CD4-positive, CD25-positive, alpha-beta regulatory T cell (primary cell): ENCODE data around the gene DIAPH2. TPM values are rescaled to one million over a fixed set of nuclear protein-coding genes. Genes with fewer than 3 reads are reported as not detected.

Experiments
- ATAC-seq, 2 donors: fragments of 150-1000 bp; cut with Tn5 transposase; one replicate each; pipeline ENCODE4 v1.10.0; 2021; ENCODE audit warnings: low read depth in 2 of 2, moderate number of reproducible peaks in 2 of 2, moderate library complexity in 1 of 2
- DNase-seq, 3 donors: peaks; one replicate each; pipeline versions ENCODE4 v3.0.0 to v3.0.0-alpha.2; 2012 to 2022; ENCODE audit warnings: mixed read lengths in 1 of 3
- H3K27ac ChIP-seq: one replicate; pipeline ENCODE4 v1.7.0; 2013; ENCODE audit warnings: mild to moderate bottlenecking, low read length; ENCODE audit not compliant: insufficient read depth, poor library complexity, severe bottlenecking
- H3K27me3 ChIP-seq: one replicate; pipeline ENCODE4 v1.7.0; 2013; ENCODE audit warnings: low read length; ENCODE audit not compliant: control insufficient read depth, insufficient read depth
- H3K36me3 ChIP-seq: one replicate; pipeline ENCODE4 v1.7.0; 2013; ENCODE audit warnings: mild to moderate bottlenecking, low read length, moderate library complexity; ENCODE audit not compliant: control insufficient read depth, insufficient read depth
- H3K4me1 ChIP-seq: 2 replicates; pipeline ENCODE4 v1.7.0; 2013; ENCODE audit warnings: mild to moderate bottlenecking, low read length; ENCODE audit not compliant: insufficient read depth, control insufficient read depth, poor library complexity, severe bottlenecking
- H3K4me3 ChIP-seq: one replicate; pipeline ENCODE4 v1.7.0; 2013; ENCODE audit warnings: low read depth, mild to moderate bottlenecking, low read length, moderate library complexity
- H3K9me3 ChIP-seq, 2 experiments: 1 replicate in 1 of 2; 2 replicates in 1 of 2; pipeline ENCODE4 v1.7.0; 2013; ENCODE audit warnings: low read length in 2 of 2, mild to moderate bottlenecking in 1 of 2, moderate library complexity in 1 of 2; ENCODE audit not compliant: control insufficient read depth in 2 of 2
- H3K27ac Mint-ChIP-seq, 3 donors: one replicate each; pipeline ENCODE4 v1.8.0; 2020 to 2022; ENCODE audit warnings: mild to moderate bottlenecking in 3 of 3, mixed read lengths in 3 of 3, moderate library complexity in 2 of 3
- H3K27me3 Mint-ChIP-seq: one replicate; pipeline ENCODE4 v1.8.0; 2022; ENCODE audit warnings: mild to moderate bottlenecking, mixed read lengths
- H3K36me3 Mint-ChIP-seq: one replicate; pipeline ENCODE4 v1.8.0; 2020; ENCODE audit warnings: mixed read lengths
- H3K4me1 Mint-ChIP-seq, 4 donors: one replicate each; pipeline ENCODE4 v1.8.0; 2020 to 2022; ENCODE audit warnings: mixed read lengths in 4 of 4, mild to moderate bottlenecking in 1 of 4
- H3K4me3 Mint-ChIP-seq, 4 donors: one replicate each; pipeline ENCODE4 v1.8.0; 2020 to 2022; ENCODE audit warnings: mild to moderate bottlenecking in 4 of 4, mixed read lengths in 4 of 4, moderate library complexity in 3 of 4
- H3K9me3 Mint-ChIP-seq, 7 donors: one replicate each; pipeline ENCODE4 v1.8.0; 2020 to 2022; ENCODE audit warnings: mixed read lengths in 7 of 7, mild to moderate bottlenecking in 3 of 7, moderate library complexity in 2 of 7
- polyA plus RNA-seq, 4 donors: library from polyadenylated mRNA; unstranded; fragments of 300-500 nt; fragmentation: Illumina TruSeq; gene quantifications; one replicate each; pipeline ENCODE4 v1.2.3, GENCODE V29; 2021
- total RNA-seq: library from RNA; stranded (reverse); gene quantifications from one replicate; pipeline ENCODE4 v1.2.3, GENCODE V29; 2022

Gene DIAPH2
- total and polyA plus RNA-seq, 5 donors from 2014 or later, result 6.3 to 17.0 (median 6.6) TPM

DNA sequence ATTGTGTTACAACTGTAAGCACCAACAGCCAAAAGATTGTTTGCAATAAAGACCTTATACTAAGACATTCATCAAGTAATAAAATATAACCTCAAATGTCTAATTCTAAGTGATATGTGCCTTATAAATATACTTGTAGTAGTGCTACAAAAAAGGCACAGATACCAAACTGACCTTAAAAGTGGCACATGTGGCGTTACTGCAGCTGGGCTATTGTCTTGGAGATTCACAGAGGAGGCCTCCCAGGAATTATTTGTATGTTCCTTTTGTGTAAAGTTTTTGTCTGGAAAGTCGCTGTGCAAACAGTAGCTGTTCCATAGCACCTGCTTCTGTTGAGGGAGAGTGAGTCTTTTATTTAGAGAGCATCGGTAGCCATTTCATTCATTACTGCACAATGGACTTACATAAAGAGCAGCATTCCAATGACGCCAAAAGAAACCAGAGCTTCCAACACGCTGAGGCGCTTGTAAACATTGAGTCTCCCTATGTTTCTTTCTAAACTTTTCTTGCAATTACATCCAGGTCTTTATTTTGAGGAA, 342.8 kb downstream of the DIAPH2 start:
- Mint-ChIP-seq H3K27ac (no peak overlapping the region), H3K4me3 (no peak overlapping the region), H3K27me3 (no peaks in the 10 kb centered on the region), H3K9me3 (peaks cover 0 to 1% (median 0%) of the 10 kb centered on the region in 7 donors), H3K36me3 (no peaks in the 10 kb centered on the region), H3K4me1 (peaks cover 2 to 7% (median 5%) of the 10 kb centered on the region in 4 donors)
- Histone ChIP-seq H3K4me1 (no peaks in the 10 kb centered on the region), H3K27me3 (no peaks in the 10 kb centered on the region), H3K36me3 (no peaks in the 10 kb centered on the region), H3K4me3 (no peak overlapping the region), H3K9me3 (no peaks in the 10 kb centered on the region), H3K27ac (no peak overlapping the region)
- DNase-seq (no peak), ATAC-seq (no peak)

DNA sequence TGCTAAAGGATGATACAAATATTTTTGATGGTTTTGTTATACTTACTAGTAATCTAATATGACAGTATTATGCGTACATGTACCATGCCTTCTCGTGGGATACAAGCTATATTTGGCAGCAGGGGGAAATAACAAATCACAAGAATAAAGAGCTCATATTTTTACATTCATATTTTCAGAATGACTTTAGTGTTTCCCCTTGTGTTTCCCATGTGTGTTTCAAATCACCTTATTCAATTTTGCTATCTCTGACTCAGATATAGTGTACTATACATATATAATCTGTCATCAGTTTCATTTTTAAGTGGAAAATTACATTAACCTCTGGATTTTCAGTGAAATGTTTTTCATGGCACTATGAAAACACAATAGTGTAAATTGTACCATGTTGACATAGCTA, 345.8 kb downstream of the DIAPH2 start:
- Histone ChIP-seq H3K36me3 (no peaks in the 10 kb centered on the region), H3K27me3 (no peaks in the 10 kb centered on the region), H3K4me1 (no peaks in the 10 kb centered on the region), H3K4me3 (no peak overlapping the region), H3K9me3 (no peaks in the 10 kb centered on the region), H3K27ac (no peak overlapping the region)
- no peak for DNase-seq
- H3K4me1 Mint-ChIP-seq, result peaks cover 0 to 7% (median 5%) of the 10 kb centered on the region in 4 donors
- ATAC-seq, result no peak
- H3K9me3 Mint-ChIP-seq, result peaks cover 0 to 1% (median 0%) of the 10 kb centered on the region in 7 donors
- no peak overlapping the region for H3K27ac Mint-ChIP-seq
- no peaks in the 10 kb centered on the region for H3K36me3 Mint-ChIP-seq
- no peaks in the 10 kb centered on the region for H3K27me3 Mint-ChIP-seq
- no peak overlapping the region for H3K4me3 Mint-ChIP-seq

DNA sequence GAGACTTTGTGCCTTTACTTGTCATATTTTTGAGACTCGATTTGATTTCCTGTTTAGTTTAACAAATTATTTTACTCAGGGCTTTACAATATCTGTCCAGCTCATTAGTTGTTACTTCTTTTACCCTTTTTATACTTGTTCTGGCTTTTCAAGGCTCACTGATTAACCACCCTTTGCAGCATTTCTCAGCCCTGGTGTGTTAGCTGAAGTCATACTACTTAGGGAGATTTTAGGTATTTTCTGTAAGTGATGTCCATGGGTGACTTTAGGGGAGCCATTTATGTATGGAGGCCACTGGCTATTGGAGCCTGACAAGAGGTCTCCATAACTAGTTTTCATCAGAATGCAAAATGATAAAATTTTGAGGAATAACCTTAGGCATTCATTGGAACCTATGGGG, 346.3 kb downstream of the DIAPH2 start:
- no peak for DNase-seq

DNA sequence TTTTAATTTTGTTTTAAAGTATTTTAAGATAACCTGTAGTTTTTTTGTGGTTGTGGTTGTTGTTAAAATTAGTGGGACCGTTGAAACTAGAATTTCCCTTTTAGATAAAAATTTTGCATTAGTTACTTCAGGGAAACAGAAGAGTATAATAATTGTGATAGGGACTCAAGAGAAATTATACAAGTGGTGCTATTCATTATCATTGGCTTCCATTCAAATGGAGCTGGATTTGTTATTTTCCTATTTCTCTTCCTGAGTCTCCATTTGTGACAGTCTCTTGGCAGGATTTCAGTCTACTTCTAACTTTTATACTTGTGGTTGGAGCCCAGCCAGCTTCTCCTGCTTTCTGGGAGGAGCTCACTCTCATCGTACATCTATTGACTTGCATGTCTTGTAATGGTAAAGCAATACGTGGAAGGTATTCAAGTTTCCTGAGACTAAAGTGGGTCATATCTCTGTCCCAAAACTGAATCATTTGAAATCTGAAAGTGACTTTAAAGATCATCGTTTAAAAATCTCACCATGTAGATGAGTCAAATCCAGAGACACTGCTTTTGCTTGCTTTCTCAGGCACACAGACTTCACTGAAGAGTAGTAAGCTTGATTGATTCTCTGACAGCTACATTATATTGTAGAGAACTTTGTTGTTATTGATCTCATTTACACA, 354.9 kb downstream of the DIAPH2 start:
- H3K27ac Mint-ChIP-seq, result no peak overlapping the region
- H3K9me3 Mint-ChIP-seq, result no peaks in the 10 kb centered on the region
- H3K4me3 Mint-ChIP-seq, result no peak overlapping the region
- H3K4me1 Mint-ChIP-seq, result peaks cover 0 to 10% (median 5%) of the 10 kb centered on the region in 4 donors
- no peak overlapping the region for H3K27ac ChIP-seq
- no peaks in the 10 kb centered on the region for H3K27me3 ChIP-seq
- no peaks in the 10 kb centered on the region for H3K36me3 Mint-ChIP-seq
- H3K36me3 ChIP-seq, result no peaks in the 10 kb centered on the region
- no peaks in the 10 kb centered on the region for H3K9me3 ChIP-seq
- no peaks in the 10 kb centered on the region for H3K27me3 Mint-ChIP-seq
- H3K4me3 ChIP-seq, result no peak overlapping the region
- DNase-seq, result peak in 1 of 3 donors; percentile 26
- no peak for ATAC-seq
- H3K4me1 ChIP-seq, result no peaks in the 10 kb centered on the region

More for the DNA sequence above, 346.3 kb downstream of the DIAPH2 start:
- Histone ChIP-seq H3K27me3 (no peaks in the 10 kb centered on the region), H3K4me1 (no peaks in the 10 kb centered on the region), H3K36me3 (no peaks in the 10 kb centered on the region), H3K9me3 (no peaks in the 10 kb centered on the region), H3K27ac (no peak overlapping the region), H3K4me3 (no peak overlapping the region)
- peaks cover 0 to 1% (median 0%) of the 10 kb centered on the region in 7 donors for H3K9me3 Mint-ChIP-seq
- no peak overlapping the region for H3K27ac Mint-ChIP-seq
- no peak overlapping the region for H3K4me3 Mint-ChIP-seq
- ATAC-seq, result no peak
- H3K36me3 Mint-ChIP-seq, result no peaks in the 10 kb centered on the region
- peaks cover 0 to 7% (median 4%) of the 10 kb centered on the region in 4 donors for H3K4me1 Mint-ChIP-seq
- H3K27me3 Mint-ChIP-seq, result no peaks in the 10 kb centered on the region

DNA sequence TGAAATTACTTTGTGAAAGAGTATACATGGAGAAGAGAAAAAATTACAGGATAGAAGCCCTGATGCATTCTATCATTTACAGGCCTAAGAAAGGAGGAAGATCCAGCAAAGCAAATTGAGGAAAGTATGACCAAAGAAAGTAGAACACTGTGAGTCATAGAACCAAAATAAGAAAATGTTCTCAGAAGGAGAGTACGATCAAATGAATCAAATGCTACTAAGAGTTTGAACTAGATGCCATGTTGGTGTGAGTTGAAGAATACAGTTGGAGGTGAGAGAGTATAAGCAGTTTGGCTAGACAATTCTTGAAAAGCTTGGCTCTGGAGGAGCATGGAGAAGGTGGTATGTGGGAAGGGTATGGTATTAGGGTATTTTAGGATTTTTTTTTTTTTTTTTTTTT, 360.8 kb downstream of the DIAPH2 start:
- H3K27ac ChIP-seq, result no peak overlapping the region
- no peaks in the 10 kb centered on the region for H3K9me3 ChIP-seq
- ATAC-seq, result no peak
- H3K27ac Mint-ChIP-seq, result no peak overlapping the region
- no peaks in the 10 kb centered on the region for H3K4me1 Mint-ChIP-seq
- no peaks in the 10 kb centered on the region for H3K27me3 Mint-ChIP-seq
- no peaks in the 10 kb centered on the region for H3K27me3 ChIP-seq
- no peaks in the 10 kb centered on the region for H3K4me1 ChIP-seq
- no peak overlapping the region for H3K4me3 ChIP-seq
- H3K9me3 Mint-ChIP-seq, result peaks cover 0 to 1% (median 0%) of the 10 kb centered on the region in 7 donors
- H3K36me3 ChIP-seq, result no peaks in the 10 kb centered on the region
- H3K4me3 Mint-ChIP-seq, result no peak overlapping the region
- no peak for DNase-seq
- no peaks in the 10 kb centered on the region for H3K36me3 Mint-ChIP-seq

DNA sequence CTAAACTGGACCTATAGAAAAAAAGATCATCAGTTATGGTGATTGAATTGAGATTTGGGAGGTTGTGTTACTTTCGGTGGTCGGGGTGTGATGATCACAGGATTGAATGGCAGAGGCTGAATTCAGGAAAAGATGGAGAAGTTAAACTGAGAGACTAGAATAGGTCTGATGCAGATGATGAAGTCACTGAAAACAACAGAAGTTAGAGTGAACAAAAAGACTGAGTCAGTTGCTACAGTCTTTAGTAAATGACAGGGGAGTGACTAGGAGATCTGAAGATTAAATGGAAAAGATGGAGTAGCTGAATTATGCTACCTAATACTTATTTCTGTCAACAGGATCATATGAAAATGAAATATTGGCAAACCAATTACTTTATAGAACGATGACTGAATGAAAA, 362.2 kb downstream of the DIAPH2 start:
- H3K27ac Mint-ChIP-seq, result no peak overlapping the region
- H3K4me1 ChIP-seq, result no peaks in the 10 kb centered on the region
- no peaks in the 10 kb centered on the region for H3K9me3 ChIP-seq
- no peaks in the 10 kb centered on the region for H3K4me1 Mint-ChIP-seq
- H3K27ac ChIP-seq, result no peak overlapping the region
- no peak overlapping the region for H3K4me3 ChIP-seq
- no peaks in the 10 kb centered on the region for H3K27me3 Mint-ChIP-seq
- DNase-seq, result no peak
- no peaks in the 10 kb centered on the region for H3K36me3 Mint-ChIP-seq
- no peaks in the 10 kb centered on the region for H3K36me3 ChIP-seq
- H3K27me3 ChIP-seq, result no peaks in the 10 kb centered on the region
- no peak for ATAC-seq
- H3K4me3 Mint-ChIP-seq, result no peak overlapping the region
- H3K9me3 Mint-ChIP-seq, result peaks cover 0 to 1% (median 0%) of the 10 kb centered on the region in 7 donors

DNA sequence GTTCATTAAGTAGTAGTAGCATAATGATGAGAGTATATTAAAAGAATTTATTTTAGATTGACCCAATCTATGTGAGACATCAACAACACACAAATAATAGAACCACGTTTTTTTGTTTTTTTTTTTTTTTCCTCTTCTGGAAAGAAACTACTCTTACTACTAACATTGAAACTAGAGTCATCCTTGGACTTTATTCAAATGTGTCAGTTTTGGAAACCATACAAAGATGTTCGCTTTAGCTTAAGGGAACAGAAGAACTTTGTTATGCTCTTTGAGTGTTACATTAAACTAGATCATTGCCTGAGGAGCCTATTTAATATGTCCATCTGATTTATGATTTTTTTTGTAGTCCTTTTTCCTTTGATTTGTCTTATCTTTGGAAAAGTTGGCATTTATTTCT, 365.8 kb downstream of the DIAPH2 start:
- Histone ChIP-seq H3K4me1 (no peaks in the 10 kb centered on the region), H3K36me3 (no peaks in the 10 kb centered on the region), H3K27ac (no peak overlapping the region), H3K27me3 (no peaks in the 10 kb centered on the region), H3K4me3 (no peak overlapping the region), H3K9me3 (no peaks in the 10 kb centered on the region)
- Mint-ChIP-seq H3K4me3 (no peak overlapping the region), H3K27ac (no peak overlapping the region), H3K4me1 (peaks cover 0 to 3% (median 0%) of the 10 kb centered on the region in 4 donors), H3K27me3 (no peaks in the 10 kb centered on the region), H3K36me3 (no peaks in the 10 kb centered on the region), H3K9me3 (peaks cover 0 to 1% (median 0%) of the 10 kb centered on the region in 7 donors)
- ATAC-seq (no peak), DNase-seq (no peak)

DNA sequence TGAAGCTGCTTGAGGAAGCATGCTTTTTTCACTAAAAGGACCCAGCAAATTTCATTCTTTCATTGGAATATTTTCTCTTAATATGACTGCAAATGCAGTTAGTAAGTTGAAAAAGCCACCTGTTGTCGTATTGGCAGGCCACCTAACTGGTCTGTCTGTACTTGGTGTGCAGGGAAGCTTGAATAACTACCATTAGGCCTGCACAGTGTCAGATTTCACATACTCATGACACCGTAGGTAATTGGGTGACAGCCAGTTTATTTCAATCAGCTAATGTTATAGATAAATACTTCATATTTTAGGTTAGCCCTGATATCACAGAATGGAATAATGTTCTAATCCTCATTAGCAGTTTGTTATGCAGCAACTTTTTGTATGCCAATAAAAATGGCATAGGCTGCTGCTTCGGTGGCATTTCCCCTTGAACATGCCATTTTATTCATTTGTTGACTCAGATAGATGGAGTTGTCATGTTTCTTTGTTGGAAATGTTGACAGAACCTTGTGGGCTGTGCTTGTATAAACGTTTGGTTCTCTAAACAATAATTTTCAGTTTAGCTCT, 372.8 kb downstream of the DIAPH2 start:
- no peak for DNase-seq
- no peaks in the 10 kb centered on the region for H3K4me1 ChIP-seq
- ATAC-seq, result no peak
- H3K36me3 Mint-ChIP-seq, result no peaks in the 10 kb centered on the region
- H3K4me3 Mint-ChIP-seq, result no peak overlapping the region
- no peaks in the 10 kb centered on the region for H3K27me3 ChIP-seq
- no peak overlapping the region for H3K4me3 ChIP-seq
- H3K9me3 ChIP-seq, result no peaks in the 10 kb centered on the region
- H3K27ac ChIP-seq, result no peak overlapping the region
- no peaks in the 10 kb centered on the region for H3K27me3 Mint-ChIP-seq
- H3K9me3 Mint-ChIP-seq, result no peaks in the 10 kb centered on the region
- peaks cover 0 to 8% (median 2%) of the 10 kb centered on the region in 4 donors for H3K4me1 Mint-ChIP-seq
- no peak overlapping the region for H3K27ac Mint-ChIP-seq
- H3K36me3 ChIP-seq, result no peaks in the 10 kb centered on the region
